BJ (cell line): Measurements from ENCODE around the gene CAMKMT. TPM values are rescaled to one million over a fixed set of nuclear protein-coding genes. Genes with fewer than 3 reads are reported as not detected.

ENCODE experiments used
- CTCF ChIA-PET: fragments of 350-600 bp; formaldehyde crosslinking; extraction: SDS; loops from one replicate; lab custom pipeline; 2021; ENCODE audit warnings: antibody characterized with exemption, inconsistent platforms; lab: Yijun Ruan, JAX
- POLR2A ChIA-PET: fragments of 300-600 bp; sonication (Branson Sonifier 250); formaldehyde crosslinking; extraction: SDS; loops from one replicate; lab custom pipeline; 2021; ENCODE audit warnings: antibody characterized with exemption; lab: Charles Lee
- DNase-seq: peaks from one replicate; pipeline ENCODE4 v3.0.0-alpha.2; 2011; ENCODE audit warnings: low read depth
- H3K27me3 ChIP-seq: 2 replicates; pipeline ENCODE4 v1.6.0; 2011; ENCODE audit warnings: low read length; ENCODE audit not compliant: control insufficient read depth, insufficient read depth
- H3K36me3 ChIP-seq: 2 replicates; pipeline ENCODE4 v1.5.1; 2011; ENCODE audit warnings: low read length; ENCODE audit not compliant: control insufficient read depth, insufficient read depth
- H3K4me3 ChIP-seq: 2 replicates; pipeline ENCODE4 v1.5.1; 2011; ENCODE audit warnings: low read depth, mild to moderate bottlenecking, control low read depth, low read length
- CTCF ChIP-seq: IDR thresholded peaks from 2 replicates; pipeline ENCODE4 v1.5.1; 2011; ENCODE audit warnings: low read depth, mild to moderate bottlenecking, control low read depth, inconsistent platforms, low read length, moderate library complexity; ENCODE audit not compliant: insufficient read depth
- polyA plus RNA-seq: library from polyadenylated mRNA; depleted of rRNA; stranded (reverse); fragments of >200 nt; gene quantifications from 2 replicates; pipeline ENCODE4 v1.2.3, GENCODE V29; 2011

Gene CAMKMT
- polyA plus RNA-seq, 1 experiment, result 2.0 TPM

GRCh38 chr2:44779793-44780192 is 418.0 kb downstream of the CAMKMT start:
- CTCF ChIA-PET, result no interaction called here
- POLR2A ChIA-PET, result no interaction called here
- no peak for TF ChIP-seq CTCF
- H3K4me3 ChIP-seq, result no peak overlapping the region
- DNase-seq, result no peak
- H3K27me3 ChIP-seq, result peaks cover 8% of the 10 kb centered on the region
- H3K36me3 ChIP-seq, result no peaks in the 10 kb centered on the region

- ChIA-PET CTCF (no interaction called here), POLR2A (no interaction called here)
- H3K4me3 ChIP-seq, result no peak overlapping the region
- peaks cover 8% of the 10 kb centered on the region for H3K27me3 ChIP-seq
- no peaks in the 10 kb centered on the region for H3K36me3 ChIP-seq
- DNase-seq, result no peak
- no peak for TF ChIP-seq CTCF
Observed at GRCh38 chr2:44780406-44780805, 418.7 kb downstream of the CAMKMT start.

GRCh38 chr2:44785433-44785832 is 423.7 kb downstream of the CAMKMT start:
- Histone ChIP-seq H3K36me3 (no peaks in the 10 kb centered on the region), H3K27me3 (peaks cover 5% of the 10 kb centered on the region; the same call in 1 of the 2 replicates), H3K4me3 (no peak overlapping the region)
- DNase-seq, result no peak
- ChIA-PET CTCF (interaction anchor here (1.1 kb wide), 1 partner anchor 10 kb away, joined by 3 read pairs; no protein-coding TSS in a partner anchor), POLR2A (no interaction called here)
- no peak for TF ChIP-seq CTCF

GRCh38 chr2:44786045-44786816 is 424.5 kb downstream of the CAMKMT start:
- DNase-seq, result no peak
- ChIA-PET POLR2A (no interaction called here), CTCF (interaction anchor here (0.6 to 1.1 kb wide), 2 partner anchors 11 to 38 kb away, joined by 3 read pairs; no protein-coding TSS in a partner anchor)
- no peak for TF ChIP-seq CTCF
- no peaks in the 10 kb centered on the region for H3K36me3 ChIP-seq
- H3K4me3 ChIP-seq, result no peak overlapping the region
- H3K27me3 ChIP-seq, result peaks cover 7% of the 10 kb centered on the region; the same call in 1 of the 2 replicates

GRCh38 chr2:44786817-44787214 is 425.1 kb downstream of the CAMKMT start:
- no peak for TF ChIP-seq CTCF
- no peak for DNase-seq
- ChIA-PET POLR2A (no interaction called here), CTCF (interaction anchor here (0.6 kb wide), 1 partner anchor 39 kb away, joined by 3 read pairs; no protein-coding TSS in a partner anchor)
- Histone ChIP-seq H3K36me3 (no peaks in the 10 kb centered on the region), H3K4me3 (no peak overlapping the region), H3K27me3 (peaks cover 7% of the 10 kb centered on the region; the same call in 1 of the 2 replicates)
